Osteoblast (primary cell): ENCODE results near the gene PLXNA4. TPM values are rescaled to one million over a fixed set of nuclear protein-coding genes. Genes with fewer than 3 reads are reported as not detected.

ENCODE experiments used
- DNase-seq: peaks from one replicate; pipeline ENCODE4 v3.0.0; 2011; ENCODE audit warnings: low spot score, mixed read lengths; ENCODE audit not compliant: insufficient read length; ENCODE audit errors: missing footprints
- H2AFZ ChIP-seq: 2 replicates; pipeline ENCODE4 v1.6.0; 2011; ENCODE audit warnings: mild to moderate bottlenecking, low read length
- H3K27ac ChIP-seq: 2 replicates; pipeline ENCODE4 v1.5.1; 2011; ENCODE audit warnings: mild to moderate bottlenecking, low read depth, low read length, moderate library complexity
- H3K27me3 ChIP-seq: 2 replicates; pipeline ENCODE4 v1.6.0; 2012; ENCODE audit warnings: mild to moderate bottlenecking, control low read depth, inconsistent platforms, low read length, moderate library complexity; ENCODE audit not compliant: insufficient read depth
- H3K36me3 ChIP-seq: 2 replicates; pipeline ENCODE4 v1.5.1; 2011; ENCODE audit warnings: mild to moderate bottlenecking, low read length, control low read depth, moderate library complexity; ENCODE audit not compliant: insufficient read depth
- H3K4me1 ChIP-seq: 2 replicates; pipeline ENCODE4 v1.5.1; 2011; ENCODE audit warnings: mild to moderate bottlenecking, low read length, control low read depth, moderate library complexity; ENCODE audit not compliant: insufficient read depth
- H3K4me2 ChIP-seq: 2 replicates; pipeline ENCODE4 v1.6.0; 2011; ENCODE audit warnings: mild to moderate bottlenecking, low read length; ENCODE audit not compliant: insufficient read depth
- H3K4me3 ChIP-seq: fragments of 200-600 bp; sonication (generic); 3 replicates; pipeline ENCODE4 v1.5.1; 2012; ENCODE audit warnings: mild to moderate bottlenecking, low read length, inconsistent platforms; ENCODE audit not compliant: insufficient read depth
- H3K79me2 ChIP-seq: 2 replicates; pipeline ENCODE4 v1.6.0; 2012; ENCODE audit warnings: mild to moderate bottlenecking, low read length, control low read depth, inconsistent platforms; ENCODE audit not compliant: insufficient read depth
- H3K9me3 ChIP-seq: 2 replicates; pipeline ENCODE4 v1.5.1; 2011; ENCODE audit warnings: low read depth, low read length, control low read depth
- H4K20me1 ChIP-seq: 2 replicates; pipeline ENCODE4 v1.6.0; 2012; ENCODE audit warnings: mild to moderate bottlenecking, low read length, control low read depth; ENCODE audit not compliant: insufficient read depth
- total RNA-seq: library from RNA; depleted of rRNA; stranded (reverse); fragments of >200 nt; gene quantifications from 2 replicates; pipeline ENCODE4 v1.2.3, GENCODE V29; 2012
- TF ChIP-seq, protein P1 (sequence below): IDR thresholded peaks from 2 replicates; pipeline ENCODE4 v1.5.1; 2011; ENCODE audit warnings: mild to moderate bottlenecking, low read depth, low read length, moderate library complexity; ENCODE audit errors: extremely low read depth

Gene PLXNA4
- total RNA-seq, 1 donor = 4.3 TPM

DNA sequence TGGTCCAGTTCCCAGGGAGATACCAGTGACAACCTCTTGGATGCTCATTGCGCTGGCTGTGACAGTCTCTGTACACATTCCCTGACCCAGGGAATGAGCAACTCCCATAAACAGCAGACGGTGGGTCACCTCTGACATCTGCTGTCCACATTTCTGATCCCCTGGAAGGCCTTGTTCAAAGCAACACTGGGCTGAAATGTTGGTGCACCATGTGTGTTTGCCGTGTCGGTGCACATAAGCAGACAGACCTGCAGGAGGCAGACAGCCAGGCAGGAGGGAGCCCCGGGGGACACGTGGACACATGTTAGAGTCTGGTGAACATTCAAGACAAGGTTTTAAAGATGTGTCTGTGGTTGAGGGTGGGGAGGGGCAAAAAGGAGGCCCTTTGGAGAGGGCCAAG, 254.9 kb downstream of the PLXNA4 start:
- no peak overlapping the region for H2AFZ ChIP-seq
- H3K36me3 ChIP-seq = no peaks in the 10 kb centered on the region
- H3K4me2 ChIP-seq = no peak overlapping the region
- H3K4me3 ChIP-seq = no peak overlapping the region
- no peak overlapping the region for H3K27ac ChIP-seq
- DNase-seq = no peak
- no peaks in the 10 kb centered on the region for H4K20me1 ChIP-seq
- no peaks in the 10 kb centered on the region for H3K79me2 ChIP-seq
- H3K9me3 ChIP-seq = no peaks in the 10 kb centered on the region
- TF ChIP-seq, protein P1, sequence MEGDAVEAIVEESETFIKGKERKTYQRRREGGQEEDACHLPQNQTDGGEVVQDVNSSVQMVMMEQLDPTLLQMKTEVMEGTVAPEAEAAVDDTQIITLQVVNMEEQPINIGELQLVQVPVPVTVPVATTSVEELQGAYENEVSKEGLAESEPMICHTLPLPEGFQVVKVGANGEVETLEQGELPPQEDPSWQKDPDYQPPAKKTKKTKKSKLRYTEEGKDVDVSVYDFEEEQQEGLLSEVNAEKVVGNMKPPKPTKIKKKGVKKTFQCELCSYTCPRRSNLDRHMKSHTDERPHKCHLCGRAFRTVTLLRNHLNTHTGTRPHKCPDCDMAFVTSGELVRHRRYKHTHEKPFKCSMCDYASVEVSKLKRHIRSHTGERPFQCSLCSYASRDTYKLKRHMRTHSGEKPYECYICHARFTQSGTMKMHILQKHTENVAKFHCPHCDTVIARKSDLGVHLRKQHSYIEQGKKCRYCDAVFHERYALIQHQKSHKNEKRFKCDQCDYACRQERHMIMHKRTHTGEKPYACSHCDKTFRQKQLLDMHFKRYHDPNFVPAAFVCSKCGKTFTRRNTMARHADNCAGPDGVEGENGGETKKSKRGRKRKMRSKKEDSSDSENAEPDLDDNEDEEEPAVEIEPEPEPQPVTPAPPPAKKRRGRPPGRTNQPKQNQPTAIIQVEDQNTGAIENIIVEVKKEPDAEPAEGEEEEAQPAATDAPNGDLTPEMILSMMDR = peak; percentile 15
- H3K4me1 ChIP-seq = peaks cover 7% of the 10 kb centered on the region
- H3K27me3 ChIP-seq = no peaks in the 10 kb centered on the region

DNA sequence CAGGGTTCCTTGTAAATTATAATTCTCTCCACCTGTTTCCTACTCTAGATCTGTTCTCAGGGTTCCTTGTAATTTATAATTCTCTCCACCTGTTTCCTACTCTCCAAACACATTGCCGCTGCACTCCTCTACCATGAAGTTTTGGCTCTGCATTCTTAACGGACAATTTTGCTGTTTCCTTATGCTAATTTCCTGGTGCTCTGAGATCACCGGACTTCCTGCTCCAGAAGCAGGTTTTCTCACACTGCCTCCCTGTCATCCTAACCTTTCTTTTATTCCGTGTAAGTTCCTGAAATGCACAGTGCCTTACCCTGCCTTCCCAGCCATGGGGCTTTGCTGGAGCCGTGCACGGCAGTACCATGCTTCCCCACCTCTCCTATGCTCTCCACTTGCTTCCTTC, 256.8 kb downstream of the PLXNA4 start:
- no peaks in the 10 kb centered on the region for H3K9me3 ChIP-seq
- H3K4me2 ChIP-seq = no peak overlapping the region
- no peak overlapping the region for H3K27ac ChIP-seq

DNA sequence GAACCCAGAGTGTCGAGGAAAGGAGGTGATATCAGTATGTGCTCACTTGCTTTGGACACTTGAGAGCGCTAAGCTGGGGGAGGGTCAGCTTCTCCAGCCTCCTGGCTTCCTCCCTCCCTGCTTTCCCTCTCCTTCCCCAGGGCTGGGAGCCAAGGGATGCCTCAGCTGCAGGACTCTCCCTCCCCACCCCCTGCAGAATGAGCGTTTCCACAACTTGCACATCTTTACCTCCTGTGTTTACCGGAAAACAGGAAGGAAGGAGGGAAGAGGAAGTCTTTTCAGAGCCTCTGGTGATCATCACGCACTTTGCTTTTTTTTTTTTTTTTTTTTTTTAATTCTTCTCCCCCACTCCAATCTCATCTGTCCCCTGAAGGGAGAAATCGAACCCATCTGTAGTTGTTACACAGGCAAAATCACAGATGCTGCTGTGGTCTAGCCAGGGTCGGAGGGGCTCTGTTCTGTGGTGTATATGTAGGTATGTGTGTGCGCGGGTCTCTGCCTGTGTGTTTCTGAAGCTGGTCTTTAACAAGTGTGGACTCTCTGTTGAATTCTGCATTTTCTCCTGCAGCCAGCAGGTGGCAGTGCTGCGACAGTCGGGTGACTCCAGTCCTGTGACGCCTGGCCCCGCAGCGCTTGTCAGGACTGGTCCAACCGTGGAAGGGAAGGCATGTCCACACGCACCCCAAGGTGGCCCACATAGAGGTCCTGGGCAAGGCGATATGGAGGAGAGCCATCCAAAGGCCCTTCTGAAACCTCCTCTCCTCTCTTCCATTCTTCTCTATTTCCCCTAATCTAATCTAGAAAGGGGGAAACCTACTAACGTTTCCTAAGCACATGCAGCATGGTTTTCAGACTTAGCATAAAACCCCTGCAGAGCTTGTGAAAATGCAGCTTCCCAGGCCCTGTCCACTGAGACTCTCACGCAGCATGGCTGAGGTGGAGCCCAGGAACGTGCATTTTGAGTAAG, 257.6 kb downstream of the PLXNA4 start:
- TF ChIP-seq, protein P1 = peak; percentile 84
- Histone ChIP-seq H3K4me3 (peak overlapping the region; percentile 54), H3K79me2 (no peaks in the 10 kb centered on the region), H3K27ac (no peak overlapping the region), H3K36me3 (no peaks in the 10 kb centered on the region), H2AFZ (peak overlapping the region; percentile 77), H4K20me1 (no peaks in the 10 kb centered on the region), H3K4me2 (peak overlapping the region; percentile 75), H3K9me3 (no peaks in the 10 kb centered on the region), H3K4me1 (peaks cover 7% of the 10 kb centered on the region), H3K27me3 (no peaks in the 10 kb centered on the region)
- DNase-seq = peak; percentile 91

More for the DNA sequence above, 256.8 kb downstream of the PLXNA4 start:
- no peaks in the 10 kb centered on the region for H3K27me3 ChIP-seq
- no peak overlapping the region for H2AFZ ChIP-seq
- TF ChIP-seq, protein P1 = no peak
- peaks cover 7% of the 10 kb centered on the region for H3K4me1 ChIP-seq
- no peaks in the 10 kb centered on the region for H3K79me2 ChIP-seq
- no peaks in the 10 kb centered on the region for H4K20me1 ChIP-seq
- no peak overlapping the region for H3K4me3 ChIP-seq
- DNase-seq = no peak
- H3K36me3 ChIP-seq = no peaks in the 10 kb centered on the region

DNA sequence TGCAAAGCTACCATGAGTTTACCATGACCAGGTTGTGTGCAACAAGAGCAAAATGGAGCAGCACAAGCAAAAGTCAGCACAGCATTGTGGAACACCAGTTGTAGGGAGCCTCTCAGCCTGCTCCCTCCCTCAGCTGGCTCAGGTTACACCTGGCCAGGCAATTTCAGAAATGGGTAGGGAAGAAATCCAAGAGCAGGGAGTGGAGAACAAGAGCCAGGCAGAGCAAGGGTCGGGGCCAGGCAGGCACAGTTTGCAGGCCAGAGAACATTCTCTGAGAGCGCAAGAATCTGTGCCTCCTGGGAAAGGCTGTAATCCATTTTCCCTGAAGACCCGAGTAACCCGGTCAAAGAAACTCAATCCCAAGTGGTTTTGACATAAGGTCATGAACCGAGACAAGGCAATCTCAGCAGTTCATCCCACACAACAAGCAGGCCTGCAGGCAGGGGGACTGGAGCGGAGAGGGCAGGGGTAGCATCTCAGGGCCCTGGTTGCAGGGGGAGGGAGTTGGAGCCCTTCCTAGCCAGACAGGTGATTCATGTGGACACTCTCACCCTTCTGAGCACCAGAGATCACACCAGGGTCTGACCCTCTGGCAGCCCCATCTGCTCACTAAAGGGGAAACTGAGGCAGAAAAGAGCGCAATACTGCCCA, 258.4 kb downstream of the PLXNA4 start:
- TF ChIP-seq, protein P1 = no peak
- H3K4me2 ChIP-seq = no peak overlapping the region
- peak; percentile 43 for DNase-seq

More for the DNA sequence above, 258.4 kb downstream of the PLXNA4 start:
- Histone ChIP-seq H3K79me2 (no peaks in the 10 kb centered on the region), H4K20me1 (no peaks in the 10 kb centered on the region), H3K4me1 (peaks cover 7% of the 10 kb centered on the region), H3K36me3 (no peaks in the 10 kb centered on the region), H3K4me3 (no peak overlapping the region), H3K27me3 (no peaks in the 10 kb centered on the region), H3K27ac (no peak overlapping the region), H2AFZ (no peak overlapping the region), H3K9me3 (no peaks in the 10 kb centered on the region)
